HG03571 (cell line): Measurements from ENCODE around the gene SET.

ENCODE experiments used
- ATAC-seq: cut with Tn5 transposase; IDR thresholded peaks from one replicate; pipeline ENCODE4 v1.9.1; 2021; ENCODE audit not compliant: unreplicated experiment

SET gene

DNA sequence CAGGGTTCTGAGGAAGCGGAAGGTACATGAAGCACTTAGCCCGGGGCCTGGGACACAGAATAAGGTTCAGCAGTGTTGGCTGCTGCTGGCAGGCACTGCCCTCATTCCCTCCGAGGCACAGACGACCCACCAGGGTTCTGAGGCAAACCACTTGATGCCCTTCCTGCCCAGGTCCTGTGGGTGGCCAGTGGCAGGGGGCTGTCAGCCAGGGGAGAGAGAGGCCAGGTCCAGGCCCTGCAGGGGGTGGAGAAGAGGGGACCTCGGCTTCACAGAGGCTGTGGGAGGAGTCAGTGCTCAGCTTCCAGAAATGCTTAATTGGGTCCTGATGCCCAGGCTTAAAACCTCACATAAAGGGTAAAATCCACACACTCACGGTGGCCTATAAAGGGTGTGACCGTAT is 39.3 kb downstream of the SET start:
- no peak for ATAC-seq

DNA sequence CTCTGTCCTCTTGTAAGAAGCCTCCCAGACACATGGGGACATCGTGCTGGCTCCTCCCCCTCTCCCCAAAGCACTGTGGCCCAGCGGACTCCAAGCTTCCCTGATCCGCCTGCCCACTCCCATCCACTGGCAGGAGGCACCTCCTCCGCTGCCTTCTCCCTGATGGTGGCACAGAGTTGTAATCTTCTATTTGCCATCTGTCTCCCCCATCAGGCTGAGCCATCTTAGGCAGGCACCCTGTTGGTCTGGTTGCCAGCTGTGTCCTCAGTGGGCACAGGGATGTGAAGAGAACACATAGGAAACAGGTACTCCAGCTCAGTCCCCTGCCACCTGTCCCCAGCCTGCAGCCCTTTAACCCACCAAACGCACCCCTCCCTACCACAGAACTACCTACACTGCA is 40.3 kb downstream of the SET start:
- ATAC-seq, result no peak

DNA sequence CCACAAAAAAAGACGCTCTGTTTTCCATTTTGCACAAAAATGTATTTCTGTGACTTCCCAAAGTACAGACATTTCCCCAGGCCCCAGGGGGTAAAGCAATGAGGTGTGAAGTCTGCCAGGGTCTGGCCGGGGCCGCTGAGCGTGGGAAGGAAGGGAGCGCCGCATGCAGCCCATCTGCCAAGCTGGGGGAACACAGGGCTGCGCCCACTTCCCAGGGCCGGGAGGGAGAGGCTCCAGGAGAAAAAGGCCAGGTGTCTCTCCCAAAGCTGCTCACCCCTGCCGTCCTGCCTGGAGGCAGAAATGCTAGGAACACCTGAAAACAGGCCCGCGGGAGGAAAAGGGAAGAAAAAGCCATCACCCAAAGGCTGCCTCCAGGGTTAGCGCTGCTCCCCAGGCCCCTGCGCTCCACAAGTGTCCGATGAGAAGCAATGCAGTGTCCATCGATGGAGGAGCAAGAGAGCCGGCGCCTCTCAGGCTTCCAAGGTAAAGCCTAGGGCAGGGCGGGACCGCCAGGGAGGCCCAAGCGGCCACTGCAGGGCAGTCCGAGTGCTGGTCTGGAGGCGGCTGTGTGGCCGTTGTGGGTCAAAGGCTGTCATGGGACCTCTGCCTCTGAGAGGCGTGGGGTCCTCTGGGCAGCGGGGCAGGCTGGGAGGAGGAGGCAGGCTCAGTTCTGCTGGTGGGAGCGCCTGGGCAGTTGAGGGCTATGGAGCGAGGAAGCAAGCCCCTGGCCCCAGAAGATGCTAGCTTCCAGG is 40.9 kb downstream of the SET start:
- no peak for ATAC-seq

DNA sequence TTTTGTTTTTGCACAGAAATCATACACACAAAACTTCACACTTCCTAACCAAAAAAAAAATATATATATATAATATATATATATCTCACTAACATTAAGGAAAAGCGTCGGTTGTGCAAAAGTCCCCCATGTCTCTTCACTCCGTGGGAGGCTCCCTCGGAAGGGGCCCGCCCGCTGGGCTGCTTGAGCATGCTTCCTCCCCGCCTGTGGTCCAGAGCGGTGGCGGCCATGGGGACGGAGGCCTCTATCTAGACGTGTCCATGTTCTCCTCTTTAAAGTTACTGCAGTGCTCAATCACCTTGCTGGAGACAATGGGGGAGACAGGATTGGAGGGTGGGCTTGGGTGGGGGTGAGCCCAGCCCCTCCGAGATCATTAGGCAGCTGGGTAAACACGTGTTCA is 42.1 kb downstream of the SET start:
- ATAC-seq, result no peak

DNA sequence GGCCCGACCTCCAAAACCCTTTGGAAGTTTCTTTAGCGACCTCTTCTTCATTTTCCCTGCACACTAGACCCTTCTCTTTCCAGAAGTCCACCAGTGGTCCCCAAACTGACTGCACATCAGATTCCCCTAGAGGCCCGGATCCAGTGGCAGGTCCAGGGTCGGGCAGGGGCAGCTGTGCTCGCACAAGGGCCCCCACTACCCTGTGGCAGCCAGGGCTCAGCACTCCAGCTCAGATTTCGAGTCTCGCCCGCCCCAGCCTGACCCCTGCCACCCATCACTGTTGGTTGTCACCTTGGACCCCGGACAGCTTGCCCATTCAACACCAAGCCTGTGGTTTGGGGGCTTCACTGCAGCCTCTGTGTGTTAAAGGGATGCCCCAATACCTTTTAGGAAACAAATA is 42.7 kb downstream of the SET start:
- no peak for ATAC-seq

DNA sequence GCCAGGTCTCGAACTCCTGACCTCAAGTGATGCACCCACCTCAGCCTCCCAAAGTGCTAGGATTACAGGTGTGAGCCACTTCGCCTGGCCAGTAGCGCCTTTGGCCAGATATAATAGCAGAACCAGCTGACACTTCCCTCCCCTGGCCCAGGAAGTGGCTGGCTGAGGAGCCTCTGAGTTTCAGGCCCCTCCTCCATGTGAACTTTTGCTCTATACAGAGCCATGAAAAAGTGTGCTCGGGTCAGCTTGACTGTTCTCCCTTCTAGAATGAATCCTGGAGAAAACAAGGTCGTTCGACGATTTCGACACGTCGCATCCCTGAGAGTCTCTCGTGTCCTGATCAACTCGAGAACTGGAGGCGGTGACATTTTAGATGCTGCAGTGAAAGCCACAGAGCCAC is 43.6 kb downstream of the SET start:
- no peak for ATAC-seq

DNA sequence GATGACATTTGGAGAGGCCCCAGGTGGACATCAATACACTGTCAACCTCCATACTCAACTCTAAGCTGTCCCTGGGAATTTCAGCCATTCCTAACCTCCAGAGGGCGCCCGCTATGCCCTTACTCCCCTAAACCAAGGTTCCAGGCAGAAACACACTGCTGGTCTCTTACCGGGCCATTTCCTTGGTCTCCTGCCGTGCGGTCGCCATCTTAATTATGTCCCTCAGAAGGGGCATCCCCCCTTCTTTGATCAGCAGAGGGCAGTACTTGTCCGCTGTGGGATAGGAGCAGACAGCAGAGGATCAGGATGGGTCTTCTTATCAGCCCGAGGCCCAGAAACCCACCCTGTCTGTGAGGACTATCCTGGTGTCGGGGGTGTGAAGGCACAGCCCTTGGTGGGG is 44.2 kb downstream of the SET start:
- ATAC-seq, result no peak

DNA sequence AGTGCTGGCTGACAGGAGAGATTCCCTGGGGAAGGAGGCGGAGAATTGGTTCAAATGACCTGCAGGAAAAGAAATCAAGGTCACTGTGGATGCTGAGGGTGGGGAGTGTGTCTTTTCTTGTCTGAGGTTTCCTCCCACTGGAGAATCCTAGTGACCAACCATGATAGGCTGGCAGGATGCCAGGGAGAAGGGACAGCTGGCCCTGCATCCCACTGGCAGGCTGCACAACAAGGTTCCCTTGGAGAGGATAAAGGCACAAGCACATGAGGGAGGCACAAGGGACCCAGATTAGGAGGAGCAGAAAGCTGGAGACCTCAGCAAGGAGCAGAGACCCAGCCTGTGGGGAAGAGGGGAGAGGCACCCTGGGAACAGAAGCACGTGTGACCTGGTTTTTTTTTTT is 46.4 kb downstream of the SET start:
- ATAC-seq, result no peak

DNA sequence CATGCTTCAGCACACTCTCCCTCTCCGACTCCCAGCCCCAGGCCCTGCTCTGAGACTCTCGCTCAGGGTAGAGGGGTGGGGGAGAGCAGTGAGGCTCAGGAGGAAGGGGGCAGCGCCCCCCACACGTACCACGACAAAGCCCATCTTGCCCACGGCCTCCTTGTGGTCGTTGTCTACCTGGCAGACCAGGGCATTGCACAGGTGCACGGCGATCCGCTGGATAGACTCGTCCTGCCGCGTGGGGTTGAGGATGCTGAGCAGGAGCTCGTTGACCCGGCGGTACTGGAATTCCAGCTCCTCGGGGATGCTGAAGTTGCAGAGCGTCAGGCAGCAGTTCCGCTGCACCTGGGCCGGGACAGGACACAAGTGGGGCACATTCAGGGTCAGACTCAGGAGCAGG is 53.4 kb downstream of the SET start:
- no peak for ATAC-seq

DNA sequence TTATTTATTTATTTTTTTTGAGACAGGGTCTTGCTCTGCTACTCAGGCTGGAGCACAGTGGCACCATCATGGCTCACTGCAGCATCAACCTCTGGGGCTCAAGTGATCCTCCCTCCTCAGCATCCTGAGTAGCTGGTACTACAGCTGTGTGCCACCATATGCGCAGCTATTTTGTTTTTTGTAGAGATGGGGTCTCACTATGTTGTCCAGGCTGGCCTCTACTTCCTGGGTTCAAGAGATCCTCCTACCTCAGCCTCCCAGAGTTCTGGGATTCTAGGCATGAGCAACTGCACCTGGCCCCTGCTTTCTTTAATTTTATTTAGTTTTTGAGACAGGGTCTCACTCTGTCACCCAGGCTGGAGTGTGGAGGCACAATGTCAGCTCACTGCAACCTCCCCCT is 54.4 kb downstream of the SET start:
- ATAC-seq, result no peak
